Mammary epithelial cell (primary cell): Measurements from ENCODE around the gene TOP2B.

Experiments used
- CTCF ChIP-seq, 2 donors: IDR thresholded peaks in 1 of 2; conservative IDR thresholded peaks in 1 of 2; 2 replicates each; pipeline ENCODE4 v1.5.1; 2011 to 2012; ENCODE audit warnings: inconsistent platforms in 2 of 2, low read length in 2 of 2, mild to moderate bottlenecking in 2 of 2, control low read depth in 1 of 2, low read depth in 1 of 2; ENCODE audit not compliant: insufficient read depth in 1 of 2; ENCODE audit errors: extremely low read depth in 1 of 2
- EZH2 ChIP-seq: IDR thresholded peaks from 2 replicates; pipeline ENCODE4 v1.6.1; 2012; ENCODE audit warnings: low read length, inconsistent platforms, borderline replicate concordance

GRCh38 chr3:25674670-25675069 lies 10.0 kb upstream of the TOP2B start:
- TF ChIP-seq CTCF (conservative IDR thresholded peaks at IDR 0.05 in 1 of 2, IDR thresholded peaks at IDR 0.05 in 1 of 2; ENCODE audit: extremely low read depth in 1 of 2, insufficient read depth in 1 of 2, low read depth in 1 of 2, low read length in 2 of 2) = no peak
- no peak for TF ChIP-seq EZH2
